Heart left ventricle (tissue), 13 donors: ENCODE data around the gene MRPS34.

Source experiments
- POLR2A ChIP-seq, 2 donors: fragments of 450-650 bp; IDR thresholded peaks; one replicate each; pipeline ENCODE4 v1.6.1; 2017; ENCODE audit warnings: antibody characterized with exemption in 2 of 2, mild to moderate bottlenecking in 2 of 2, moderate library complexity in 2 of 2
- TF ChIP-seq, protein P1 (sequence below), 12 donors: fragments of 200-600 bp; sonication (generic) in 4 of 12; IDR thresholded peaks; one replicate each; pipeline versions ENCODE4 v1.5.0 to v1.8.0; 2018 to 2022; ENCODE audit warnings: antibody characterized with exemption in 12 of 12, mild to moderate bottlenecking in 5 of 12
- donor health status: ischemic (EF 13 %, LVEDD 7.1; RV severe dilation, severe dysfunction).
- donor health status: DM: no; HTN: yes; CAD: no.
- donor health status: DM: no; HTN: no; CAD: no.
- donor health status: ischemic (EF 25% LVEDD 6.9; RV normal size, moderate dysfunction).
- donor health status: ischemic (EF 25% LVEDD 5.7; RV mildly dilated, moderate dysfunction).
- donor health status: ischemic (EF 35%, LVEDD 5.7; RV mildly dilated, moderate dysfunction).
- donor health status: nonischemic (EF 11% LVEDD 7.7; RV severe dilation, severe dysfunction).
- donor health status: DM: yes; HTN: yes; CAD: no.
- donor health status: PGD.
- donor health status: ischemic (EF 29% LVEDD 5.4; RV normal size, mild dysfunction).
- donor health status: nonischemic (EF 23%, LVEDD 6.1; RV moderate dilation, normal function).

DNA sequence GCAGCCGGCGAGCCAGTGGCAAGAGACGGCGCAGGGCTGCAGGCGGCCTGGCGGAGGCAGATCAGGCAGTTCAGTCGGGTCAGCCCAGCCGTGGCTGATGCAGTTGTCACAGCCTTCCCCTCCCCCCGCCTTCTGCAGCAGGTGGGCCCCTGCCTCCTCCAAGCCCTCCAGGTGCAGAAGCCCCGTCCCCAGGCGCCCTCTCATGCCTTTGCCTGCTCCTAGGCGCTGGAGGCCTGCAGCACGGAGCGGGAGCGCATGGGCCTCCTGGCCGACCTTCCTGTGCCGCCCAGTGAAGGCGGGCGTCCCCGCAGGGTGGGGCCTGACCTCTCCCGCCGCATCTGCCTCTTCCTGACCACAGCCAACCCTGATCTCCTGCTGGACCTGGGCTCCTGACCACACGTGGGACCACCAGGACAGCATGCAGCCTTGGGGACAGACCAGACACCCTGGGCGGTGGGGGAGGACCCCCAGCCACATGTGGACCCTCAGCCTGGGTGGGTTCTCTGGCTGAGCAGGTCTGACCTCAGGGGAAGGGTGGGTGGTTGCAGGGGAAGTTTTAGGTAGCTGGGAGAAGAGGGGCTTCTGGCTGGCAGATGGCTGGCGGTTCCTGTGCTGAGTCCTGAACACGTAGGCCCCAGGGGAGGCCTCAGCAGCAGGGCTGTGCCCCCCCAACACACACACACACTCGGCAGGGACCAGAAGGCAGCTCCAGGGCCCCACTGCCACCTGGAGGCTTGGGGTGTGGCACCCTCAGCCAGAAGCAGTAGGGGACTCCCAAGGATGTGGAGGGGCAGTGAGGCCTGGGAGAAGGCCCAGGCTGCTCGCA is 3.1 kb upstream of the MRPS34 start:
- TF ChIP-seq, protein P1, sequence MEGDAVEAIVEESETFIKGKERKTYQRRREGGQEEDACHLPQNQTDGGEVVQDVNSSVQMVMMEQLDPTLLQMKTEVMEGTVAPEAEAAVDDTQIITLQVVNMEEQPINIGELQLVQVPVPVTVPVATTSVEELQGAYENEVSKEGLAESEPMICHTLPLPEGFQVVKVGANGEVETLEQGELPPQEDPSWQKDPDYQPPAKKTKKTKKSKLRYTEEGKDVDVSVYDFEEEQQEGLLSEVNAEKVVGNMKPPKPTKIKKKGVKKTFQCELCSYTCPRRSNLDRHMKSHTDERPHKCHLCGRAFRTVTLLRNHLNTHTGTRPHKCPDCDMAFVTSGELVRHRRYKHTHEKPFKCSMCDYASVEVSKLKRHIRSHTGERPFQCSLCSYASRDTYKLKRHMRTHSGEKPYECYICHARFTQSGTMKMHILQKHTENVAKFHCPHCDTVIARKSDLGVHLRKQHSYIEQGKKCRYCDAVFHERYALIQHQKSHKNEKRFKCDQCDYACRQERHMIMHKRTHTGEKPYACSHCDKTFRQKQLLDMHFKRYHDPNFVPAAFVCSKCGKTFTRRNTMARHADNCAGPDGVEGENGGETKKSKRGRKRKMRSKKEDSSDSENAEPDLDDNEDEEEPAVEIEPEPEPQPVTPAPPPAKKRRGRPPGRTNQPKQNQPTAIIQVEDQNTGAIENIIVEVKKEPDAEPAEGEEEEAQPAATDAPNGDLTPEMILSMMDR (IDR thresholded peaks at IDR 0.05): no peak
- no peak for TF ChIP-seq POLR2A (IDR thresholded peaks at IDR 0.05)
